Large intestine (tissue), 3 donors: ENCODE measurements around the gene HERC3. TPM values are rescaled to one million over a fixed set of nuclear protein-coding genes. Genes with fewer than 3 reads are reported as not detected.

Experiments used
- DNase-seq, 2 donors: peaks; one replicate each; pipeline versions ENCODE4 v3.0.0 to v3.0.0-alpha.2; 2013
- H3K27ac ChIP-seq: one replicate; pipeline ENCODE4 v1.5.1; 2013; ENCODE audit warnings: low read length
- H3K27me3 ChIP-seq: 2 replicates; pipeline ENCODE4 v1.6.1; 2013; ENCODE audit warnings: low read length; ENCODE audit not compliant: control insufficient read depth, insufficient read depth
- H3K36me3 ChIP-seq: 2 replicates; pipeline ENCODE4 v1.6.1; 2013; ENCODE audit warnings: low read length; ENCODE audit not compliant: control insufficient read depth, insufficient read depth
- H3K4me1 ChIP-seq: one replicate; pipeline ENCODE4 v1.6.1; 2013; ENCODE audit warnings: low read length; ENCODE audit not compliant: control insufficient read depth, insufficient read depth
- H3K4me3 ChIP-seq: one replicate; pipeline ENCODE4 v1.5.1; 2013; ENCODE audit warnings: low read length
- H3K9me3 ChIP-seq: one replicate; pipeline ENCODE4 v1.6.1; 2013; ENCODE audit warnings: mild to moderate bottlenecking, low read depth, low read length, moderate library complexity; ENCODE audit not compliant: control insufficient read depth
- WGBS: methylation state at CpG from one replicate; pipeline ENCODE4 v1.1.5; 2013; ENCODE audit warnings: low lambda C conversion rate; ENCODE audit not compliant: insufficient coverage; 5-methylcytosine and 5-hydroxymethylcytosine counted together
- polyA plus RNA-seq: library from polyadenylated mRNA; unstranded; fragments of 120-200 nt; gene quantifications from one replicate; pipeline ENCODE4 v1.2.1, GENCODE V29; 2013

The HERC3 gene
- polyA plus RNA-seq, 1 donor, result 15.1 TPM

DNA sequence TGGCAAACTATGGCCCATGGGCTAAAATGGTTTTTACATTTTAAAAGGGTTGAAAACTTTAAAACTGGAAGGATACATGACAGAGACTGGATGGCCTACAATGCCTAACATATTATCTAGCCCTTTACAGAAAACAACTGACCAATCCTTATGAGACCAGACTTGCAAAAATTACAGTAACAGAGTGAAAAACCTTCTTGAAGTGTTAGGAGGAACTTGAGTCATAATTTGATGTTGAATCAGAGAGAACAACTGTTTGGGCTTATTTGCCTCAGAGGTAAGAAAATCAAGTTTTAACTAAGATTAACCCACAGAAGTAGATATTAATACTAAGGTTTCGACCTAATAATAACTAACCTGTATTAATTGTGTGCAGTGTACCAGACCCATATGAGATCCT is 117.7 kb downstream of the HERC3 start:
- WGBS, result no CpG with 5 or more reads among the region's 1 CpG
- no peaks in the 10 kb centered on the region for H3K27me3 ChIP-seq
- H3K27ac ChIP-seq, result no peak overlapping the region
- peaks cover 14% of the 10 kb centered on the region for H3K36me3 ChIP-seq
- no peak for DNase-seq
- no peaks in the 10 kb centered on the region for H3K4me1 ChIP-seq
- H3K4me3 ChIP-seq, result no peak overlapping the region
- peaks cover under 1% of the 10 kb centered on the region for H3K9me3 ChIP-seq

DNA sequence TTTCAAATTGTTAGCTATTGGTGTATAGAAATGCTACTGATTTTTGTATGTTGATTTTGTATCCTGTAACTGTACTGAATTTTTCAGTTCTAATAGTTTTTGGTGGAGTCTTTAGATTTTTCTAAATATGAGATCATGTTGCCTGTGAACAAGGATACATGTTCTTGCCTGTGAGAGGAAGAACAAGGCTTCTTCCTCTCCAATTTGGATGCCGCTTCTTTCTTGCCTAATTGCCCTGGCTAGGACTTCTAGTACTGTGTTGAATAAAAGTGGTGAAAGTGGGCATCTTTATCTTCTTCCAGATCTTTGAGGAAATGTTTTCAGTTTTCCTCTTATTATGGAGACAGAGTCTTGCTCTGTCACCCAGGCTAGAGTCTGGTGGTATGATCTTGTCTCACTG is 121.5 kb downstream of the HERC3 start:
- peaks cover 28% of the 10 kb centered on the region for H3K9me3 ChIP-seq
- WGBS, result no CpG with 5 or more reads among the region's 1 CpG
- H3K4me1 ChIP-seq, result no peaks in the 10 kb centered on the region
- H3K4me3 ChIP-seq, result no peak overlapping the region
- no peak overlapping the region for H3K27ac ChIP-seq
- no peak for DNase-seq
- peaks cover 22% of the 10 kb centered on the region for H3K36me3 ChIP-seq
- no peaks in the 10 kb centered on the region for H3K27me3 ChIP-seq

DNA sequence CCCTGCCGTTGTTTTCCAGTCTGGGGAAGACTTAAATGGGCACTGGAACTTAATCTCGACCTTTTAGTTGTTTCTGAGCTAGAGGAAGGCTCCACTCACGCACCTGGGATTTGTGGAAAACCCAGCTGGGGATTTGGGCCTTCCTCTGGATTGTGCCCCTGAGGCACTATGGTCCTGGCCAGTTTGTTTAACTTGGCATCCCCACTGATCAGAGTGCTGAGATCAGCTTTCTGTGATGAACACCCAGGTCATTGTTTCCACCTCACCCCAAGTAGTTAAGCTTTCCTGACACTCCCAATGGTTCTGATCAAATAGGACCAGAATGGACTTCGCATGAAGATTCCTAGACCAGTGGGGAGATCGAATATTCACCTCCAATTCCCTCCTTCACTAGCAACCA is 125.8 kb downstream of the HERC3 start:
- no peak overlapping the region for H3K4me3 ChIP-seq
- H3K4me1 ChIP-seq, result no peaks in the 10 kb centered on the region
- H3K27ac ChIP-seq, result no peak overlapping the region
- H3K9me3 ChIP-seq, result peaks cover 34% of the 10 kb centered on the region
- peaks cover 34% of the 10 kb centered on the region for H3K36me3 ChIP-seq
- DNase-seq, result no peak
- WGBS, result no CpG with 5 or more reads among the region's 5 CpGs
- no peaks in the 10 kb centered on the region for H3K27me3 ChIP-seq

DNA sequence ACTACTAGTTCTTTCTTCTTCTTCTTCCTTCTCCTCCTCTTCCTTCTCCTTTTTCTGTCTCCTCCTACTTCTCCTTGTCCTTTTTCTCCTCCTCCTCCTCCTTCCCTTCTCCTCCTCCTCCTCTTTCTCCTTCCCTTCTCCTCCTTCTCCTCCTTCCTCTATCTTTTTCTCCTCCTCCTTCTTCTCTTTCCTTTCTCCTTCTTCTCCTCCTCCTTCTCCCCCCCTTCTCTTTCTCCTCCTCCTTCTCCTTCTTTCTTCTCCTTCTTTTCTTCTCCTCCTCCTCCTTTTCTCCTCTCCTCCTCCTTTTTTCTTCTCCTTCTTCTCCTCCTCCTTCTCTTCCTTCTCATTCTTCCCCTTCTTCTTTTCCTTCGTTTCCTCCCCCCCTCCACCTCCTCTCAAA is 127.1 kb downstream of the HERC3 start:
- H3K27me3 ChIP-seq, result no peaks in the 10 kb centered on the region
- H3K9me3 ChIP-seq, result peaks cover 34% of the 10 kb centered on the region
- H3K4me3 ChIP-seq, result no peak overlapping the region
- no peak for DNase-seq
- H3K36me3 ChIP-seq, result peaks cover 45% of the 10 kb centered on the region
- no peaks in the 10 kb centered on the region for H3K4me1 ChIP-seq
- H3K27ac ChIP-seq, result no peak overlapping the region
- 92% methylated on average over 1 of the region's 1 CpG for WGBS

DNA sequence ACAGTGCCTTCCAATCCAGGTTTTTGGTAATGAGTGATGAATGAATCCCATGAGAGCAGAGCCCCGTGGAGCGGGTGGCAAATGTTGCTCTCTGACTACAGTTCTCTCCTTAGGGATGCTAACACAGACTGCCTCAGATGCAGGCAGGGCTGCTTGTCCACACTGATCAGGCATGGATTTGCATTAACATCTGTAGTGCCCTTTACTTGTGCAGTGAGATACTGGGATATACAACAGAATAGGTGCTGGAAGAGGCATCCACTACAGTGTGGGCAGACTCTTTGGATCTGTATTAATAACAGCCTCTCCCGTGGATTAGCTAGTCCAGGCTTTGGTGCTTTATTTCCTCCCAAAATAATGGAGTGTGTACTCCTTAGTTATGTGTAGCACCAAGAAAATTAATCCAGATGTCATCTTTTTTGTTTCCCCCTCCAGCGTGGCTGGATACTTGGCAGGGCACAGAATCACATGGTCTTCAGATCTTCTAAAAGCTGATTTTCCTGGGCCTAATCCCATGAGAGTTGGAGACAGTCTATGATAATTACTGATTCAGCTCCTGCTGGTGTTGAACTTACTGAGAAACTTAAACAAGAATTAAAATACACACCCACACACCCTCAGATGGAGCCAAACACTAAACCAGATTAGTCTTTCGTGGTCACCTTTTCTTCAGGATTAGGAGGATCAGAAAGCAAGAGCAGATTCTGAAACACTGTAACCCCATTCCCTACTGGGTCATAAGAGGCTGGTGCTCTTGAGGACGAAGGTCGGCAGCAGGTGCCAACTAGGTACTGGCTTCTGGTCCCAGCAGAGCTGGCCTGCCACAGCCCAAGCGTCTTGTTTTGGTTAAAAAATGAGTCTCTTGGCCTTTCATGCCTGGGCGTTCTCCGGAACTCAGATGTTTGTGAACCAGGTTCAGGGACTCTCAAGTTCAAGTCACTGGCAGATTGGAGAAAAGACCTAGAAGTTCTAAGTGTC is 128.5 kb downstream of the HERC3 start:
- DNase-seq, result no peak
- no CpG with 5 or more reads among the region's 10 CpGs for WGBS
- H3K27me3 ChIP-seq, result no peaks in the 10 kb centered on the region
- no peak overlapping the region for H3K27ac ChIP-seq
- no peak overlapping the region for H3K4me3 ChIP-seq
- H3K4me1 ChIP-seq, result no peaks in the 10 kb centered on the region
- H3K36me3 ChIP-seq, result peaks cover 53% of the 10 kb centered on the region
- peaks cover 31% of the 10 kb centered on the region for H3K9me3 ChIP-seq

DNA sequence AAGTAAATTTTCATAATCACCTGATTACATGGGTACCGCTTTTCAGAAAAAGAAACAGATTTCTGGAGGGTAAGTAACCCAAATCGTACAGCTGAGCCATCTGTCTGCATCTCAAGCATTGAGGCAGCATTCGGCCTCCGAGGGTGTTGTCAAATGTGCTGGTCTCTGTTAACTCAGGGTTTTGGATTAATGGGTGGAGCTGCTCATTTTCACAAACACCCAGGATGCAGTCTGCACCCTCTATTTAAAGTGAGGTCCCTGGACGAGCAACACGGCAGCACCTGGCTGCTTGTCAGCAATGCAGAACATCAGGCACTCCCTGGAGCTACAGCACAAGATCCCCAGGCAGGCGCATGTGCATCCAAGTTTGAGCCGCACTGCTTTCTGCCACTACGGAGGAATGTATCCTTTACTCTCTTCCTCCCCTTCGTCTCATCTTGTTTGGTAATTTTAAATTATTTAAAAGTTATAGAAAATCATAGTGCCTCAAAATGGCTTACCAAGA is 130.0 kb downstream of the HERC3 start:
- Histone ChIP-seq H3K36me3 (peaks cover 59% of the 10 kb centered on the region), H3K4me3 (no peak overlapping the region), H3K27me3 (no peaks in the 10 kb centered on the region), H3K9me3 (peaks cover 20% of the 10 kb centered on the region), H3K27ac (no peak overlapping the region), H3K4me1 (no peaks in the 10 kb centered on the region)
- WGBS, result 83% methylated on average over 1 of the region's 10 CpGs
- DNase-seq, result no peak

DNA sequence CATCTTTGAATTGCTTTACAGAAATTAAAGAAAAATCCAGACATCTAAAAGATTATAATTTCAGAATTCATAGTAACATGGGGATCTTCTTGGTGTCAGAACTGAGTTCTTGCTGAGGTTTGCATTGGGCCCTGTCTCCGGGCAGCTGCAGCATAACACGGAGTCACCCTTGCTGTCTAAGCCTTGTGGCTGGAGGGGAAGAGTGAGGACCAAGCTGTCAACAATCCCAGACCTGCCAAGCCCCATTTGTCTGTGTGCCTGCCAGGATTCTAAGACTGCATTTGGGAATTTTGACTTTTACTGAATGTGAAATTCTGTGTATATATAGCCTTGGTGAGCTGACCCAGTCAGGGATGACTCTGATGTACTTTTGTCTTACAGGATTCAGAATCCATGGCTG is 130.5 kb downstream of the HERC3 start:
- WGBS, result no CpG with 5 or more reads among the region's 2 CpGs
- no peaks in the 10 kb centered on the region for H3K27me3 ChIP-seq
- H3K4me3 ChIP-seq, result no peak overlapping the region
- H3K27ac ChIP-seq, result no peak overlapping the region
- peaks cover 64% of the 10 kb centered on the region for H3K36me3 ChIP-seq
- DNase-seq, result no peak
- H3K9me3 ChIP-seq, result peaks cover 15% of the 10 kb centered on the region
- no peaks in the 10 kb centered on the region for H3K4me1 ChIP-seq

DNA sequence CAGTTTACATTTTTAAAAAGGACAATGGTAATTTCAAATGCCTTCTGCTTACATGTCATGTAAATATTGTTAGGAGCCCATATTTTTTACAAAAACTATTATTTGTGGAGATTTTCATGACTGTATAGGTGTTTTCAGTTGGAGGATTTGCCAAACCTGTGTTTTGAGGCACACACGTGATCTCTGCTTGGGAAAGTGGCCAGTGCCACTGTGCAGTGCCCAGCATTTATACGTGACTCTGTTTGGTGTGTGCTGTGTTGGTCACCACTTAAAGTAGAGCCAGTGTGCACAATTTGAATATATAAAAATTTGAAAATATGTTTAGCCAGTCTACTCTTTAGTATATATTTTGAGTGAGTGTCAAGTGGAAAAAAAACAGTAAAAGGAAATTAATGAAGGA is 132.1 kb downstream of the HERC3 start:
- Histone ChIP-seq H3K4me1 (no peaks in the 10 kb centered on the region), H3K9me3 (peaks cover 2% of the 10 kb centered on the region), H3K4me3 (no peak overlapping the region), H3K27me3 (no peaks in the 10 kb centered on the region), H3K36me3 (peaks cover 70% of the 10 kb centered on the region), H3K27ac (no peak overlapping the region)
- no CpG with 5 or more reads among the region's 2 CpGs for WGBS
- DNase-seq, result no peak

DNA sequence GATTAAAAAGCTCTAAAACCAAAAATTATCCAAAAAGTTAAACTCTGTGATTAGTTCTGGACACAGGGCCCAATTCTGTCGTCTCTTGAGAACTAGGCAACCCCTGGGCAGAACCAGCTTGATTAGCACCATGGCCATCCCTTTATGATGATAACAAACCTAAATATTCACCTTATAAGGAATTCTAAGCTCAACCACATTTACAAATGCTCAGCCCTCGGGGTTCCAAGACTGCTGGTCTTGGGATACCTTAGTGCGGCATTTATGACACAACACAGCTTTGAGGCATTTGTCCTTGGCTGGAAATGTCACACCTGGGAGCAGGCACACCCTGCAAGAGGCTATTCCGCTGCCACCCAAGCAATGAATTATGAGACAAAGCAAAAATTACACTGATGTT is 132.9 kb downstream of the HERC3 start:
- peaks cover 74% of the 10 kb centered on the region for H3K36me3 ChIP-seq
- no CpG with 5 or more reads among the region's 4 CpGs for WGBS
- no peaks in the 10 kb centered on the region for H3K27me3 ChIP-seq
- H3K4me1 ChIP-seq, result no peaks in the 10 kb centered on the region
- no peak overlapping the region for H3K27ac ChIP-seq
- no peak overlapping the region for H3K4me3 ChIP-seq
- no peaks in the 10 kb centered on the region for H3K9me3 ChIP-seq
- no peak for DNase-seq

DNA sequence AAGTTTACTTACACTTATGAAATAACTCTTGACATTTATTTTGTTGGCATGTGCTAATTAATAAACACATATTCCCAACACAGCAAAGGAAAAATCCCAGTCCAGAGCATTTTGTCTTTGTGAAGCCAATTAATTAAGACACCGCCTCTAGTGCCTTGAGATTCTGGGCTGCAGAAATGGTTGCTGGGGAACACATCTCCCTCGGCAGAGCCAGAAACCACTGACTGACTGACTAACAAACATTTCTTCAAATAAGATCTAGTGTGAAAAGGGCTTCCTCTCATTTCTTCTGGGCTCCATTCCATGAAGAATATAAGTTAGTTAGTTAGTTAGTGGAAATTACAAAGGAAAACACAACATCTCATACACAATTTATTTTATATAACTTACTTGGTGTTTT is 133.7 kb downstream of the HERC3 start:
- WGBS, result no CpG with 5 or more reads among the region's 2 CpGs
- Histone ChIP-seq H3K4me1 (no peaks in the 10 kb centered on the region), H3K27me3 (no peaks in the 10 kb centered on the region), H3K9me3 (no peaks in the 10 kb centered on the region), H3K4me3 (no peak overlapping the region), H3K27ac (no peak overlapping the region), H3K36me3 (peaks cover 79% of the 10 kb centered on the region)
- DNase-seq, result no peak
